Measurements from ENCODE around the gene AMMECR1L. TPM values are rescaled to one million over a fixed set of nuclear protein-coding genes. Genes with fewer than 3 reads are reported as not detected.

The AMMECR1L gene
- total and polyA plus RNA-seq, 2 experiments from 2014 or later: 7.8 to 17.7 TPM

- TF ChIP-seq CTCF (conservative IDR thresholded peaks at IDR 0.05; ENCODE audit: low read depth in 2 of 2): no peak
- TF ChIP-seq STAT1 (IDR thresholded peaks at IDR 0.05; ENCODE audit: unreplicated experiment): no peak
- no peak for TF ChIP-seq EZH2phosphoT487 (IDR thresholded peaks at IDR 0.05; ENCODE audit: unreplicated experiment)
- no peak for TF ChIP-seq ETS1 (IDR thresholded peaks at IDR 0.05)
Measured at GRCh38 chr2:127897531-127898211, 11.9 kb upstream of the AMMECR1L start (continued).

- Mint-ChIP-seq H3K4me1 (peaks cover 18% of the 10 kb centered on the region), H3K27ac (no peak overlapping the region), H3K9me3 (no peaks in the 10 kb centered on the region; the same call in 2 of the 3 replicates), H3K27me3 (ENCODE audit: insufficient read depth, low read depth, poor library complexity) (peaks cover 3% of the 10 kb centered on the region), H3K4me3 (no peak overlapping the region), H3K36me3 (ENCODE audit: low read depth) (no peaks in the 10 kb centered on the region)
- ATAC-seq (peak; percentile 92), DNase-seq (ENCODE audit: low spot score) (peak; percentile 56)
- no peak overlapping the region for H3K4me2 ChIP-seq
- H3K9me2 ChIP-seq (ENCODE audit: insufficient read depth): 0 out of 2 replicates have a peak, but pooled peaks cover 4% of the 10 kb centered on the region
- H3F3A ChIP-seq (replicated peaks; ENCODE audit: low read depth): no peaks in the 10 kb centered on the region
- H3K79me2 ChIP-seq (replicated peaks; ENCODE audit: insufficient read depth): no peaks in the 10 kb centered on the region
- H2AFZ ChIP-seq: peak overlapping the region; percentile 50; the same call in 1 of the 2 replicates
- no peaks in the 10 kb centered on the region; the same call in 1 of the 2 replicates for H4K20me1 ChIP-seq (replicated peaks; ENCODE audit: insufficient read depth)
- no peaks in the 10 kb centered on the region for H3K27me3 ChIP-seq (ENCODE audit: insufficient read depth)
- no peak overlapping the region for H3K4me3 ChIP-seq
- H3K4me1 ChIP-seq (ENCODE audit: insufficient read depth): peaks cover 7% of the 10 kb centered on the region; the same call in 1 of the 2 replicates
- no peaks in the 10 kb centered on the region for H3K36me3 ChIP-seq (ENCODE audit: insufficient read depth)
- no peak overlapping the region for H3K27ac ChIP-seq (ENCODE audit: low read depth)
- TF ChIP-seq EZH2 (IDR thresholded peaks at IDR 0.05; ENCODE audit: low read depth, unreplicated experiment): no peak
- TF ChIP-seq ZNF331 (CRISPR knock-in tag; IDR thresholded peaks at IDR 0.05; ENCODE audit: low read depth): no peak
- TF ChIP-seq STAT1 (IDR thresholded peaks at IDR 0.05; ENCODE audit: unreplicated experiment): no peak
- no peak for TF ChIP-seq CTCF (conservative IDR thresholded peaks at IDR 0.05; ENCODE audit: low read depth in 2 of 2)
- TF ChIP-seq NANOG (IDR thresholded peaks at IDR 0.05; ENCODE audit: borderline replicate concordance): no peak
- TF ChIP-seq EZH2phosphoT487 (IDR thresholded peaks at IDR 0.05; ENCODE audit: unreplicated experiment): no peak
- TF ChIP-seq POLR2AphosphoS5 (IDR thresholded peaks at IDR 0.05; ENCODE audit: low read depth): no peak
- TF ChIP-seq ZNF462 (CRISPR knock-in tag; IDR thresholded peaks at IDR 0.05): no peak
- TF ChIP-seq JUNB (IDR thresholded peaks at IDR 0.05; ENCODE audit: unreplicated experiment): no peak
- no peak for TF ChIP-seq CREB1 (CRISPR knock-in tag; IDR thresholded peaks at IDR 0.05; ENCODE audit: low read depth)
- TF ChIP-seq ETS1 (IDR thresholded peaks at IDR 0.05): no peak
Measured at GRCh38 chr2:127893494-127893893, 7.7 kb upstream of the AMMECR1L start.
